Naive B cell (primary cell): ENCODE data around the gene IL17RA. TPM values are rescaled to one million over a fixed set of nuclear protein-coding genes. Genes with fewer than 3 reads are reported as not detected.
A peak's percentile ranks its signal among the peaks of the same experiment; 100 is the strongest.

ENCODE experiments used
- ATAC-seq, 2 donors: fragments of 150-1000 bp; cut with Tn5 transposase; 2 replicates each; pipeline ENCODE4 v1.10.0; 2021; ENCODE audit warnings: low read depth in 2 of 2, mild to moderate bottlenecking in 2 of 2, moderate library complexity in 2 of 2
- DNase-seq: peaks from one replicate; pipeline ENCODE4 v3.0.0; 2022
- H3K27ac Mint-ChIP-seq, 6 donors: one replicate each; pipeline ENCODE4 v1.8.0; 2020 to 2022; ENCODE audit warnings: mild to moderate bottlenecking in 6 of 6, mixed read lengths in 6 of 6, moderate library complexity in 5 of 6, inconsistent platforms in 2 of 6
- H3K27me3 Mint-ChIP-seq, 3 donors: one replicate each; pipeline ENCODE4 v1.8.0; 2021 to 2022; ENCODE audit warnings: mixed read lengths in 3 of 3, mild to moderate bottlenecking in 1 of 3
- H3K36me3 Mint-ChIP-seq, 2 donors: one replicate each; pipeline ENCODE4 v1.8.0; 2020 to 2022; ENCODE audit warnings: mixed read lengths in 2 of 2, inconsistent platforms in 1 of 2, mild to moderate bottlenecking in 1 of 2
- H3K4me1 Mint-ChIP-seq, 3 donors: one replicate each; pipeline ENCODE4 v1.8.0; 2020 to 2022; ENCODE audit warnings: mixed read lengths in 3 of 3, inconsistent platforms in 1 of 3, mild to moderate bottlenecking in 1 of 3, moderate library complexity in 1 of 3
- H3K4me3 Mint-ChIP-seq, 8 donors: one replicate each; pipeline ENCODE4 v1.8.0; 2020 to 2022; ENCODE audit warnings: mild to moderate bottlenecking in 8 of 8, mixed read lengths in 8 of 8, moderate library complexity in 8 of 8, inconsistent platforms in 2 of 8
- H3K9me3 Mint-ChIP-seq, 7 donors: one replicate each; pipeline ENCODE4 v1.8.0; 2020 to 2022; ENCODE audit warnings: mixed read lengths in 7 of 7, mild to moderate bottlenecking in 5 of 7, inconsistent platforms in 2 of 7, moderate library complexity in 1 of 7
- polyA plus RNA-seq, 6 donors: library from polyadenylated mRNA; unstranded; fragments of 300-500 nt; fragmentation: Illumina TruSeq; gene quantifications; one replicate each; pipeline ENCODE4 v1.2.3, GENCODE V29; 2021; ENCODE audit warnings: low read depth in 6 of 6

Gene IL17RA
- polyA plus RNA-seq, 6 donors from 2014 or later, result 6.4 to 14.7 (median 9.2) TPM

DNA sequence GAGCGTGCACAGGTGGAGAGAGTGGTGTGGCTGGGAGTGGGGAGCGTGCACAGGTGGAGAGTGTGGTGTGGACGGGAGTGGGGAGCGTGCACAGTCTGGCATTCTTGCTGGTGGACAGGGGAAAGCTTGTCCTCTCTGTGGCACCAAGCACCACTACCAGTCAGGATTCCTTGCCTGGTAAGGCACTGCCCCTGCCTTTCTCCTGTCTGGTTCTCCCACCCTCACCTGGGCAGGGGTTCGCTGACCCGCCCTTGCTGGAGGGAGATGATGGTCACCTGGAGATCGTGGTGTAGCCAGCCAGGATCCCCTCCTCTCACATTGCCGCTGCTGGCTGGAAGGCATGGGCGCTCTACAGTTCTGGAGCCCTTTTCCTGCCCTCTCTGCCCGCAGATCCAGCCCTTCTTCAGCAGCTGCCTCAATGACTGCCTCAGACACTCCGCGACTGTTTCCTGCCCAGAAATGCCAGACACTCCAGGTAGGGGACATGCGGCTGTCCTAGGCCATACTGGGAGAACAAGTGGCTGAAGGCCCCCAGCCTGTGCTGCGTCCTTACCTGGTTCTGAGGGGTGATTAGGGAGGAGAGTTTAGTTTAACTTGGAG is 19.6 kb downstream of the IL17RA start:
- no peaks in the 10 kb centered on the region for H3K27me3 Mint-ChIP-seq
- H3K9me3 Mint-ChIP-seq, result no peaks in the 10 kb centered on the region

DNA sequence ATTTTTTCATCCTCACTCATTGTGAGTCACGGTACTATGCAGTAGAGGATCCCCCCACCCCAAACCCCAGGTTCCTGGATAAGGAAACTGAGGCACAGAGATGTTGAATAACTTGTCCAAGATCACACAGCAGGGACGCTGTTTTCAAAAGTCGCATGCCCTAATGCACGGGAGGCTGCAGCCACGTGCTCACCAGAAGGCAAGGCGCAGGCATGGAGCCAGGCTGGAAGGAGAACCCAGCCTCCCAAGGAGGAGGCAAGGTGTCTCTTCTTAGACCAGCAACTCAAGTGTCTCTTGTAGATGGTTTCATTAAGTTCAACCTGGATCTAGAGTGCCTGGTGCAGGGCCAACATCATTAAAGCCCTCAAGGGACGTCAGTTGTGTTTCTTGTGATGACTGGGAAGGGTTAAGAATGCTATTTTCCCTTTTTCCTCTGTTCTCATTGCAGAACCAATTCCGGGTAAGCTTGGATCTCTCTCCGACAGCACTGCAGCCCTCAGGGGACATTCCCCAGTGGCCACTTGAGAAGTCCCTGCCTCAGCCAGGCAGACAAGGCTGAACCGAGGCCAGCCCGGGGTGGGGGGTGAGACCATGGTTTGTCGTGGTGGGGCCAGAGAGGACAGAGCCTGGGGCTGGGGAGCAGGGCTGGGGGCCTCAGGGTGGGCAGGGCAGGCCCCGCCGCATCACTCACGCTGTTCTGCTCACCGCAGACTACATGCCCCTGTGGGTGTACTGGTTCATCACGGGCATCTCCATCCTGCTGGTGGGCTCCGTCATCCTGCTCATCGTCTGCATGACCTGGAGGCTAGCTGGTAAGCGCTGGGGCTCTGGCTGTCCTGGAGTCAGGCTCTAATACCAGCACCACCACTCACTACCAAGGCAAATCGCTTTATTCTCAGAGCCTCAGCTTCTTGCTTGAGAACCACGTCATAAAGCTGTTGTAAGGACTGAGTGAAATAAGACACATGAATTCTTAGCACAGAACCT is 20.6 kb downstream of the IL17RA start:
- H3K36me3 Mint-ChIP-seq, result peaks cover 14 to 29% of the 10 kb centered on the region in 2 donors

More for the DNA sequence above, 19.6 kb downstream of the IL17RA start:
- H3K27ac Mint-ChIP-seq, result no peak overlapping the region
- H3K4me1 Mint-ChIP-seq, result peaks cover 7 to 20% (median 12%) of the 10 kb centered on the region in 3 donors
- no peak for ATAC-seq
- no peak for DNase-seq
- peaks cover 14 to 30% of the 10 kb centered on the region in 2 donors for H3K36me3 Mint-ChIP-seq
- H3K4me3 Mint-ChIP-seq, result no peak overlapping the region

DNA sequence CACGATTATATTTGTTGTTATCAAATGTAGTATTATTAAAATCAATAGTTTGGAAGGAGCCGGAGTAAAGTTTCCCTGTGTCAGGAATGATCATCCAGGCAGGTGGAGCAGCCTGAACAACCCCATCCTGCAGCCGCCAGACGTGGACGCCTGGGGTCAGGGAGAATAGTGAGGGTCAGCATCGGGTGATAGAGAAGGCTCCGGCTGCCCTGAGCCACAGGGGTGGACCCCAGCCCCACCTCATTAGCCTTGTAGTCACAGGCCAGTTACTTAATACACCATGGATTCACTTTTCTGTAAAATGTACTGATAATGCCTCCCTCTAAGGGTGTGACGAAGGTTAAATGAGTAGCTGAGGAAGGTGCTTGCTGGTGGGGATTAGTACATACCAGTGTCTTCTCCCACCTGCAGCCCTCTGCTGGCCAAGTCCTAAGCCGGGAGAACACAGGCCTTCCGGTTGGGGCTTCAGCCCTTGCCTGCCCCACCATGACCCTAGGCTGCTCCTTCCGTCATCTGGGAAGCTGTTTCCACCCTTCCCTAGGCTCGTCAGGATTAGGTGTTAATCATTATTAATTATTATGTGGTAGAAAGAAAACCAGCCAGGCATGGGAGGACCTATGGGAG is 21.5 kb downstream of the IL17RA start:
- ATAC-seq (no peak), DNase-seq (no peak)
- Mint-ChIP-seq H3K4me1 (peaks cover 7 to 15% (median 11%) of the 10 kb centered on the region in 3 donors), H3K4me3 (no peak overlapping the region), H3K27me3 (no peaks in the 10 kb centered on the region), H3K9me3 (no peaks in the 10 kb centered on the region), H3K36me3 (peaks cover 8 to 21% of the 10 kb centered on the region in 2 donors), H3K27ac (peak overlapping the region in 1 of 6 donors; percentile 65)

More for the DNA sequence above, 20.6 kb downstream of the IL17RA start:
- Mint-ChIP-seq H3K4me3 (no peak overlapping the region), H3K9me3 (no peaks in the 10 kb centered on the region), H3K27me3 (no peaks in the 10 kb centered on the region), H3K4me1 (peaks cover 7 to 19% (median 12%) of the 10 kb centered on the region in 3 donors), H3K27ac (no peak overlapping the region)
- DNase-seq (no peak), ATAC-seq (no peak)

DNA sequence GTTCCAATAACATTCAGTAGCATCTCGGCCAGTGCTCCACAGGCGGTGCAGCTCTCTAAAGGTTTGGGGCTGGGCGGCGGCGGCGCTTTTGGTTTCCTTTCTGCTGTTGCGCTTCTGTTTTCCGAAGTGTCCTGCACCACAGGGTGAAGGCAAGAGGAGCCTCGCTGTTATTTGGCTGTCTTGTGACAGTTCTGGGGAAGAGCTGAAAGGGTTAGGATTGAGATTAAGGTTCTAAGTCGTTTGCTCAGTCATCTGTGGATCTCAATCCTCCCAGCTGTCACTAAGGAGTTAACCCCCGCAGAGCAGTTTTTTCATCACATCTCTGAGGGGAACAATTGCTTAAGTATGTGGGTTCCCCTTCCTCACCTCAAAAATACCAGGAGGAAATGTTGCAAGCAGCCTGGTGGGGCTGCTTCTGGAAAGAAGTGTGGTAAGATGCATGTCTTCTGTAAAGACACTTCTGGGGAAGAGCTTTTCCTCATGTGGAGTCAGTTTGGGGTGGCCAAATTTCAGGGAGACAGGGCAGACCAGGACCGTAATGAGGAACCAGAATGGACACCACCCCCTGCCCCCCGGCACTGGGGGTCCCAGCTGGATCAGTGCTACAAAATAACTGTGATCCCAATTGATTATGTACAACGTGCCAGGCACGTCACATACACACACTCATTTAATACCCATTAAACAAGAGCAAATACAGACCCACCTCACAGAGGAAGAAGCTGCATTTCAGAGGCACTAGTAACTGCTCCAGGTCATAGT is 22.2 kb downstream of the IL17RA start:
- ATAC-seq, result peak in 1 of 2 donors; percentile 50
- Mint-ChIP-seq H3K27me3 (no peaks in the 10 kb centered on the region), H3K36me3 (peaks cover 6 to 14% of the 10 kb centered on the region in 2 donors), H3K4me1 (peaks cover 7 to 15% (median 11%) of the 10 kb centered on the region in 3 donors), H3K4me3 (peak overlapping the region in 2 of 8 donors; percentile 13 to 32), H3K9me3 (no peaks in the 10 kb centered on the region), H3K27ac (peak overlapping the region in 4 of 6 donors; percentile 44 to 65 (median 58))
- no peak for DNase-seq

DNA sequence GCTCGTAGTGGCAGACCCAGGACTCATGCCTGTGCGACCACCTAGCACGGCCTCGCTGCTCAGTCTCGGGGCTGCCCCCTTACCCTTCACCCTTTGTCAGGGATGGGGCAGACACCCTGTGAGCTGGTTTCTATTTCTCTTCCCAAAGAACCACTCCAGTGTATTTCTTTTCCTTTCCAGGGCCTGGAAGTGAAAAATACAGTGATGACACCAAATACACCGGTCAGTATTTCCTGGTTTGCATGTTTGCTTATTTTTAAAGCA is 22.7 kb downstream of the IL17RA start:
- Mint-ChIP-seq H3K4me3 (no peak overlapping the region), H3K4me1 (peaks cover 8 to 15% (median 11%) of the 10 kb centered on the region in 3 donors)
- ATAC-seq, result no peak

DNA sequence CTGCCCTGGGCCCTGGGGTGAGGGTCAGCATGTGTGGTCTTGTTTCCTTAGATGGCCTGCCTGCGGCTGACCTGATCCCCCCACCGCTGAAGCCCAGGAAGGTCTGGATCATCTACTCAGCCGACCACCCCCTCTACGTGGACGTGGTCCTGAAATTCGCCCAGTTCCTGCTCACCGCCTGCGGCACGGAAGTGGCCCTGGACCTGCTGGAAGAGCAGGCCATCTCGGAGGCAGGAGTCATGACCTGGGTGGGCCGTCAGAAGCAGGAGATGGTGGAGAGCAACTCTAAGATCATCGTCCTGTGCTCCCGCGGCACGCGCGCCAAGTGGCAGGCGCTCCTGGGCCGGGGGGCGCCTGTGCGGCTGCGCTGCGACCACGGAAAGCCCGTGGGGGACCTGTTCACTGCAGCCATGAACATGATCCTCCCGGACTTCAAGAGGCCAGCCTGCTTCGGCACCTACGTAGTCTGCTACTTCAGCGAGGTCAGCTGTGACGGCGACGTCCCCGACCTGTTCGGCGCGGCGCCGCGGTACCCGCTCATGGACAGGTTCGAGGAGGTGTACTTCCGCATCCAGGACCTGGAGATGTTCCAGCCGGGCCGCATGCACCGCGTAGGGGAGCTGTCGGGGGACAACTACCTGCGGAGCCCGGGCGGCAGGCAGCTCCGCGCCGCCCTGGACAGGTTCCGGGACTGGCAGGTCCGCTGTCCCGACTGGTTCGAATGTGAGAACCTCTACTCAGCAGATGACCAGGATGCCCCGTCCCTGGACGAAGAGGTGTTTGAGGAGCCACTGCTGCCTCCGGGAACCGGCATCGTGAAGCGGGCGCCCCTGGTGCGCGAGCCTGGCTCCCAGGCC is 23.7 kb downstream of the IL17RA start:
- Mint-ChIP-seq H3K4me1 (peaks cover 4 to 17% (median 17%) of the 10 kb centered on the region in 3 donors), H3K4me3 (no peak overlapping the region), H3K36me3 (peaks cover 0 to 2% of the 10 kb centered on the region in 2 donors), H3K27ac (no peak overlapping the region), H3K9me3 (no peaks in the 10 kb centered on the region), H3K27me3 (no peaks in the 10 kb centered on the region)
- no peak for ATAC-seq
- DNase-seq, result no peak

More for the DNA sequence above, 22.7 kb downstream of the IL17RA start:
- Mint-ChIP-seq H3K27ac (no peak overlapping the region), H3K27me3 (no peaks in the 10 kb centered on the region), H3K36me3 (peaks cover under 1 to 9% of the 10 kb centered on the region in 2 donors), H3K9me3 (no peaks in the 10 kb centered on the region)
- DNase-seq, result no peak

DNA sequence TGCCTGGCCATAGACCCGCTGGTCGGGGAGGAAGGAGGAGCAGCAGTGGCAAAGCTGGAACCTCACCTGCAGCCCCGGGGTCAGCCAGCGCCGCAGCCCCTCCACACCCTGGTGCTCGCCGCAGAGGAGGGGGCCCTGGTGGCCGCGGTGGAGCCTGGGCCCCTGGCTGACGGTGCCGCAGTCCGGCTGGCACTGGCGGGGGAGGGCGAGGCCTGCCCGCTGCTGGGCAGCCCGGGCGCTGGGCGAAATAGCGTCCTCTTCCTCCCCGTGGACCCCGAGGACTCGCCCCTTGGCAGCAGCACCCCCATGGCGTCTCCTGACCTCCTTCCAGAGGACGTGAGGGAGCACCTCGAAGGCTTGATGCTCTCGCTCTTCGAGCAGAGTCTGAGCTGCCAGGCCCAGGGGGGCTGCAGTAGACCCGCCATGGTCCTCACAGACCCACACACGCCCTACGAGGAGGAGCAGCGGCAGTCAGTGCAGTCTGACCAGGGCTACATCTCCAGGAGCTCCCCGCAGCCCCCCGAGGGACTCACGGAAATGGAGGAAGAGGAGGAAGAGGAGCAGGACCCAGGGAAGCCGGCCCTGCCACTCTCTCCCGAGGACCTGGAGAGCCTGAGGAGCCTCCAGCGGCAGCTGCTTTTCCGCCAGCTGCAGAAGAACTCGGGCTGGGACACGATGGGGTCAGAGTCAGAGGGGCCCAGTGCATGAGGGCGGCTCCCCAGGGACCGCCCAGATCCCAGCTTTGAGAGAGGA is 24.5 kb downstream of the IL17RA start:
- no peaks in the 10 kb centered on the region for H3K36me3 Mint-ChIP-seq

DNA sequence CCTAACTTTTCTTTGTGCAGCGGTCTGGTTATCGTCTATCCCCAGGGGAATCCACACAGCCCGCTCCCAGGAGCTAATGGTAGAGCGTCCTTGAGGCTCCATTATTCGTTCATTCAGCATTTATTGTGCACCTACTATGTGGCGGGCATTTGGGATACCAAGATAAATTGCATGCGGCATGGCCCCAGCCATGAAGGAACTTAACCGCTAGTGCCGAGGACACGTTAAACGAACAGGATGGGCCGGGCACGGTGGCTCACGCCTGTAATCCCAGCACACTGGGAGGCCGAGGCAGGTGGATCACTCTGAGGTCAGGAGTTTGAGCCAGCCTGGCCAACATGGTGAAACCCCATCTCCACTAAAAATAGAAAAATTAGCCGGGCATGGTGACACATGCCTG is 25.2 kb downstream of the IL17RA start:
- DNase-seq (no peak), ATAC-seq (no peak)
- H3K9me3 Mint-ChIP-seq, result no peaks in the 10 kb centered on the region
- peaks cover 4 to 19% (median 17%) of the 10 kb centered on the region in 3 donors for H3K4me1 Mint-ChIP-seq
- no peaks in the 10 kb centered on the region for H3K27me3 Mint-ChIP-seq
- H3K27ac Mint-ChIP-seq, result no peak overlapping the region
- no peaks in the 10 kb centered on the region for H3K36me3 Mint-ChIP-seq
- H3K4me3 Mint-ChIP-seq, result no peak overlapping the region

More for the DNA sequence above, 24.5 kb downstream of the IL17RA start:
- ATAC-seq (no peak), DNase-seq (no peak)
- Mint-ChIP-seq H3K9me3 (no peaks in the 10 kb centered on the region), H3K4me1 (peaks cover 4 to 18% (median 17%) of the 10 kb centered on the region in 3 donors), H3K27ac (no peak overlapping the region), H3K27me3 (no peaks in the 10 kb centered on the region), H3K4me3 (no peak overlapping the region)

DNA sequence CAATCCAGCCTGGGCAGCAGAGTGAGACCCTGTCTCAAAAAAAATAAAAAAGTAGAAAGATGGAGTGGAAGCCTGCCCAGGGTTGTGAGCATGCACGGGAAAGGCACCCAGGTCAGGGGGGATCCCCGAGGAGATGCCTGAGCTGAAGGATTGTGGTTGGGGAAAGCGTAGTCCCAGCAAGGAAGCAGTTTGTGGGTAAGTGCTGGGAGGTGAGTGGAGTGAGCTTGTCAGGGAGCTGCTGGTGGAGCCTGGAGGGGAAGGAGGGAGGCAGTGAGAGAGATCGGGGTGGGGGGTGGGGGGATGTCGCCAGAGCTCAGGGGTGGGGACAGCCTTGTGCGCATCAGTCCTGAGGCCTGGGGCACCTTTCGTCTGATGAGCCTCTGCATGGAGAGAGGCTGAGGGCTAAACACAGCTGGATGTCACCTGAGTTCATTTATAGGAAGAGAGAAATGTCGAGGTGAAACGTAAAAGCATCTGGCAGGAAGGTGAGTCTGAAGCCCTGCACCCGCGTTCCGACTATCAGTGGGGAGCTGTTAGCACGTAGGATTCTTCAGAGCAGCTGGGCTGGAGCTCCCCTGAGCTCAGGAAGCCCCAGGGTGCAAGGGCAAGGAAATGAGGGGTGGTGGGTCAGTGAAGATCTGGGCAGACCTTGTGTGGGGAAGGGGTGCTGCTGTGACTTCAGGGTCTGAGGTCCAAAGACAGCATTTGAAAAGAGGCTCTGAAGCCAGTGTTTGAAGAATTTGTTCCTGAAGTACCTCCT is 26.2 kb downstream of the IL17RA start:
- Mint-ChIP-seq H3K4me3 (peak overlapping the region in 1 of 8 donors; percentile 65), H3K9me3 (no peaks in the 10 kb centered on the region), H3K4me1 (peaks cover 8 to 20% (median 20%) of the 10 kb centered on the region in 3 donors), H3K36me3 (no peaks in the 10 kb centered on the region), H3K27me3 (no peaks in the 10 kb centered on the region), H3K27ac (peak overlapping the region in 1 of 6 donors; percentile 15)
- no peak for ATAC-seq
- DNase-seq, result no peak

DNA sequence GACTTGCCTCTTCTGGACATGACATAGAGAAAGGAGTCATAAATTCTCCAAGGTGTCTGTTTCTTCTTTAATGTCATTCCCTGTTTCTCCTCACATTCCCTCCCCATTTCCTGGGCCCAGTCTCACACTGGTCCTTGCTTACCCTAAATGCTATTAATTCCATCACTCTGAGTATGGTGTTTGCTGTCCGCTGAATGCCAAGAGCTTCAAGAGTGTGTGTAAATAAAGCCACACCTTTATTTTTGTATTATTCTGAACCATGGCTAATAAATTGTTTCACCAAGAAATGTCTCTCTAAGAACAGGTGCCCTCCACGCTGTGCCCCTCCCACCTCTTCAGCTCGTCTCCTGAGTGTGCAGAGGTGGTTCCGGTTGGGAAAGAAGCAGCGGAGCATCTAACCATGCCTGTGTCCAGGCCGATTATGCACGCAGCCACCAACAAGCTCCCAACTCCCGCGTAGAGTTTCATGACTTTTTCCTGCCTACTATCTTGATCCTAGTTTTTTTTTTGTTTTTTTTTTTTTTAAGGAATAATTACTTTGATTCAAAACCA is 27.8 kb downstream of the IL17RA start:
- ATAC-seq, result no peak
- H3K27me3 Mint-ChIP-seq, result peaks cover 0 to 14% (median 13%) of the 10 kb centered on the region in 3 donors
- H3K4me3 Mint-ChIP-seq, result no peak overlapping the region
- DNase-seq, result no peak
- peak overlapping the region in 1 of 6 donors; percentile 11 for H3K27ac Mint-ChIP-seq
- peaks cover 19 to 28% (median 21%) of the 10 kb centered on the region in 3 donors for H3K4me1 Mint-ChIP-seq
- H3K36me3 Mint-ChIP-seq, result no peaks in the 10 kb centered on the region
- H3K9me3 Mint-ChIP-seq, result no peaks in the 10 kb centered on the region

DNA sequence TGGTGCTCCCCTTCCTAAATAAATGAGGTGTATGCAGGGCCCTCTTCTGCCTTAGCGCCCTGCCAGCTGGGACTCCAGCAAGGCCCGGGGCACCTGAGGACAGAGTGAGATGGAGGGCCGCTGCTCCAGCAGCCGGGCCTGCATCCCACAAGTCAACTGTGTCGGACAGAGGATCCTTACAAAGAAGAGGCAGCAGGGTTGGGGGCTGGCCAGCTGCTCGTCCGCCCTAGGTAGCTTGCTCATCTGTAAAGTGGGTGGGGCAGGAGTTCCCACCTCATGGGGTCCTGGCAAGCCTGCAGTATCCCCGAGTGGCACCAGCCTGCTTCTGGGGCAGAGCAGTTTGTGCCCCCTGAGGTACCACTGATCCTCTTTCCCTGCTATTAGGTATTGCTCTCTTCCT is 28.8 kb downstream of the IL17RA start:
- DNase-seq, result no peak
- Mint-ChIP-seq H3K27me3 (peaks cover 10 to 22% (median 21%) of the 10 kb centered on the region in 3 donors), H3K27ac (no peak overlapping the region)

More for the DNA sequence above, 28.8 kb downstream of the IL17RA start:
- H3K4me1 Mint-ChIP-seq, result peaks cover 29 to 38% (median 31%) of the 10 kb centered on the region in 3 donors
- H3K9me3 Mint-ChIP-seq, result no peaks in the 10 kb centered on the region
- no peaks in the 10 kb centered on the region for H3K36me3 Mint-ChIP-seq
- H3K4me3 Mint-ChIP-seq, result no peak overlapping the region
- no peak for ATAC-seq
